Measurements from ENCODE around the gene TRPC5OS. TPM values are rescaled to one million over a fixed set of nuclear protein-coding genes. Genes with fewer than 3 reads are reported as not detected.

TRPC5OS gene
- total and polyA plus RNA-seq, 5 donors from 2014 or later = not detected

GRCh38 chrX:111914398-111915090 lies 38.6 kb downstream of the TRPC5OS start:
- Mint-ChIP-seq H3K4me1 (no peaks in the 10 kb centered on the region), H3K4me3 (no peak overlapping the region), H3K9me3 (peaks cover 0 to 6% (median 0%) of the 10 kb centered on the region in 7 donors), H3K27ac (no peak overlapping the region), H3K36me3 (no peaks in the 10 kb centered on the region), H3K27me3 (peaks cover 4% of the 10 kb centered on the region)
- Histone ChIP-seq H3K4me1 (ENCODE audit: control insufficient read depth, insufficient read depth, low read length, poor library complexity, severe bottlenecking) (no peaks in the 10 kb centered on the region), H3K36me3 (ENCODE audit: control insufficient read depth, insufficient read depth, low read length) (no peaks in the 10 kb centered on the region), H3K27ac (ENCODE audit: insufficient read depth, low read length, poor library complexity, severe bottlenecking) (no peak overlapping the region), H3K27me3 (ENCODE audit: control insufficient read depth, insufficient read depth, low read length) (no peaks in the 10 kb centered on the region), H3K4me3 (ENCODE audit: low read depth, low read length) (no peak overlapping the region), H3K9me3 (ENCODE audit: control insufficient read depth in 2 of 2, low read length in 2 of 2) (no peaks in the 10 kb centered on the region)
- ATAC-seq (ENCODE audit: low read depth in 2 of 2) (no peak), DNase-seq (no peak)

- ATAC-seq (ENCODE audit: low read depth in 2 of 2) (no peak), DNase-seq (no peak)
- no peak overlapping the region for H3K4me3 ChIP-seq (ENCODE audit: low read depth, low read length)
- Mint-ChIP-seq H3K27ac (no peak overlapping the region), H3K4me1 (no peaks in the 10 kb centered on the region), H3K36me3 (no peaks in the 10 kb centered on the region), H3K9me3 (peaks cover 0 to 5% (median 0%) of the 10 kb centered on the region in 7 donors), H3K27me3 (peaks cover 4% of the 10 kb centered on the region), H3K4me3 (no peak overlapping the region)
- H3K27ac ChIP-seq (ENCODE audit: insufficient read depth, low read length, poor library complexity, severe bottlenecking) = no peak overlapping the region
- H3K27me3 ChIP-seq (ENCODE audit: control insufficient read depth, insufficient read depth, low read length) = no peaks in the 10 kb centered on the region
- no peaks in the 10 kb centered on the region for H3K4me1 ChIP-seq (ENCODE audit: control insufficient read depth, insufficient read depth, low read length, poor library complexity, severe bottlenecking)
- no peaks in the 10 kb centered on the region for H3K36me3 ChIP-seq (ENCODE audit: control insufficient read depth, insufficient read depth, low read length)
- H3K9me3 ChIP-seq (ENCODE audit: control insufficient read depth in 2 of 2, low read length in 2 of 2) = no peaks in the 10 kb centered on the region
Measured at GRCh38 chrX:111917591-111917990, 41.6 kb downstream of the TRPC5OS start.

GRCh38 chrX:111928456-111928855 lies 52.5 kb downstream of the TRPC5OS start:
- Histone ChIP-seq H3K4me3 (ENCODE audit: low read depth, low read length) (no peak overlapping the region), H3K27me3 (ENCODE audit: control insufficient read depth, insufficient read depth, low read length) (no peaks in the 10 kb centered on the region), H3K27ac (ENCODE audit: insufficient read depth, low read length, poor library complexity, severe bottlenecking) (no peak overlapping the region), H3K4me1 (ENCODE audit: control insufficient read depth, insufficient read depth, low read length, poor library complexity, severe bottlenecking) (no peaks in the 10 kb centered on the region), H3K36me3 (ENCODE audit: control insufficient read depth, insufficient read depth, low read length) (no peaks in the 10 kb centered on the region), H3K9me3 (ENCODE audit: control insufficient read depth in 2 of 2, low read length in 2 of 2) (no peaks in the 10 kb centered on the region)
- Mint-ChIP-seq H3K4me3 (no peak overlapping the region), H3K27me3 (peaks cover 1% of the 10 kb centered on the region), H3K27ac (no peak overlapping the region), H3K9me3 (peaks cover 0 to 3% (median 0%) of the 10 kb centered on the region in 7 donors), H3K36me3 (no peaks in the 10 kb centered on the region), H3K4me1 (no peaks in the 10 kb centered on the region)
- no peak for ATAC-seq (ENCODE audit: low read depth in 2 of 2)
- DNase-seq = no peak

Other genes with a start within 250 kb of the TRPC5OS start
- gene ALG13, start 195.0 kb upstream of the TRPC5OS start, total RNA-seq = 145 TPM
- 10 to 100 TPM; 50.3 to 64.0 (median 55.9) TPM for gene ALG13, start 195.0 kb upstream of the TRPC5OS start, polyA plus RNA-seq
- gene TRPC5, start 206.6 kb downstream of the TRPC5OS start, total RNA-seq = not detected
- gene TRPC5, start 206.6 kb downstream of the TRPC5OS start, polyA plus RNA-seq = under 1 TPM in 1 of 4 donors, not detected in 3; 0.07 TPM
- gene RTL4, start 206.8 kb downstream of the TRPC5OS start, total RNA-seq = not detected
- not detected for gene RTL4, start 206.8 kb downstream of the TRPC5OS start, polyA plus RNA-seq